GM23338 (cell line): Measurements from ENCODE around the gene DPP10.

Experiments used
- CTCF ChIP-seq, 2 experiments: fragments of 200-600 bp in 1 of 2; sonication (generic) in 1 of 2; conservative IDR thresholded peaks; 2 replicates each; pipeline versions ENCODE4 v1.5.1 to v1.6.1; 2016 to 2017; ENCODE audit warnings: antibody characterized with exemption in 2 of 2, low read depth in 2 of 2, mild to moderate bottlenecking in 2 of 2, moderate library complexity in 1 of 2
- EZH2phosphoT487 ChIP-seq: fragments of 200-600 bp; sonication (generic); IDR thresholded peaks from one replicate; pipeline ENCODE4 v1.8.1; 2018; ENCODE audit warnings: antibody characterized with exemption; ENCODE audit not compliant: unreplicated experiment
- REST ChIP-seq: IDR thresholded peaks from one replicate; pipeline ENCODE4 v1.6.1; 2018; ENCODE audit warnings: antibody characterized with exemption; ENCODE audit not compliant: unreplicated experiment

- no peak for TF ChIP-seq CTCF (conservative IDR thresholded peaks at IDR 0.05; ENCODE audit: low read depth in 2 of 2)
- TF ChIP-seq REST = no peak
- no peak for TF ChIP-seq EZH2phosphoT487
Measured at GRCh38 chr2:115057473-115057872, 615.0 kb downstream of the DPP10 start.
